ENCODE measurements around the gene DAAM2. TPM values are rescaled to one million over a fixed set of nuclear protein-coding genes. Genes with fewer than 3 reads are reported as not detected.

DAAM2 gene
- total RNA-seq, 4 donors from 2014 or later = 25.9 to 84.0 (median 48.5) TPM

DNA sequence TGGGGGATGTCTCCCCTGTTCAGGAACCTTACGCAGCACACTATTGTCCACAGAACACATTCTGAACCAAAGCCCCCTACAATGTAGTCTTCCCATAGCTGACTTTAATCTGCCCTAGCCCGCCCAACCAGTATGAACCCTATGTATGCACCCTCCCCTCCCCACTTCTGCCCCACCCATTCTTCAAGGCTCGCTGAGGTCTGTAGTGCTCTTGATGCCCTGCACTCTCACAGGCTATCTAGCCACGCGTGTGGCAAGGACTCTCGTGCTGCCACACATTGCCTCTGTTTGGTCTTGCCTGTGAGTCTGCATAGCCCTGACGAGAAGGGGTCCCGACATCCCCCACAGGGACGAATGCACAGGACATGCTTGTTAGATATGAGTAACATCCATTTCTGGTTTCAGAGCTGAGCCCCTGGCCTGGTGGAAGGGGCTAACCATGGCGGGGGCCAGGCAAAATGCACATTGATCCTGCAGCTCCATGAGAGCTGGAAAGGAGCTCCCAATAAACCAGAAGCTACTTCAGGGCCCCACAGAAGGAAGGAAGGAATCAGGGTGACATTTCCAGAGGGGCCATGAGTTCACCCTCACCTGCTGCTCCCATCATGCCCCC is 119.4 kb downstream of the DAAM2 start:
- ATAC-seq (no peak), DNase-seq (no peak)

DNA sequence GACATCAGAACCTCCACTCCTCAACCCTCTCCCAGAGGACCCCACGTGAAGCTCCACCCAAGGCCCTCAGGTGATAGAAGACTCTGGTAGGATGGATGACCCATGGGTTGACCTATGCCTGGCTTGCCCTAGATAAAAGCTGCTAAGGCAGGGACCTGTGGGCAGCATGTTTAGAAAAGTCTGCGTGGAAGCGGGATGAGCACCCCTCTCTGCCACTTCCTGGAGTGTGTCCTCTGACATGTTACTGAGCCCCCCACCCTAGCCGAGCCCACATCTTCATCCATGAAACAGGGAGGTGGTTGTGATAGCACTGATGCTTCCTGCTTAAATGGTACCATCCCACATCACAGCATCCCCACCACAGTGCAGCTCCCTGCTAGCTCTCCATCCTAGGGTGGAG is 120.3 kb downstream of the DAAM2 start:
- Histone ChIP-seq H3K27me3 (no peaks in the 10 kb centered on the region), H3K4me3 (no peak overlapping the region), H3K9me3 (no peaks in the 10 kb centered on the region), H3K27ac (no peak overlapping the region), H3K4me1 (no peaks in the 10 kb centered on the region), H3K36me3 (peaks cover 0 to 80% of the 10 kb centered on the region in 2 donors)
- in situ Hi-C loops (cut with MboI; ENCODE audit: low sequenced_read_pairs in 4 of 4) = no loop called here
- intact Hi-C loops (cut with DNase I; ENCODE audit: low total_unique reads) = no loop called here
- TF ChIP-seq, protein P1, sequence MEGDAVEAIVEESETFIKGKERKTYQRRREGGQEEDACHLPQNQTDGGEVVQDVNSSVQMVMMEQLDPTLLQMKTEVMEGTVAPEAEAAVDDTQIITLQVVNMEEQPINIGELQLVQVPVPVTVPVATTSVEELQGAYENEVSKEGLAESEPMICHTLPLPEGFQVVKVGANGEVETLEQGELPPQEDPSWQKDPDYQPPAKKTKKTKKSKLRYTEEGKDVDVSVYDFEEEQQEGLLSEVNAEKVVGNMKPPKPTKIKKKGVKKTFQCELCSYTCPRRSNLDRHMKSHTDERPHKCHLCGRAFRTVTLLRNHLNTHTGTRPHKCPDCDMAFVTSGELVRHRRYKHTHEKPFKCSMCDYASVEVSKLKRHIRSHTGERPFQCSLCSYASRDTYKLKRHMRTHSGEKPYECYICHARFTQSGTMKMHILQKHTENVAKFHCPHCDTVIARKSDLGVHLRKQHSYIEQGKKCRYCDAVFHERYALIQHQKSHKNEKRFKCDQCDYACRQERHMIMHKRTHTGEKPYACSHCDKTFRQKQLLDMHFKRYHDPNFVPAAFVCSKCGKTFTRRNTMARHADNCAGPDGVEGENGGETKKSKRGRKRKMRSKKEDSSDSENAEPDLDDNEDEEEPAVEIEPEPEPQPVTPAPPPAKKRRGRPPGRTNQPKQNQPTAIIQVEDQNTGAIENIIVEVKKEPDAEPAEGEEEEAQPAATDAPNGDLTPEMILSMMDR (IDR thresholded peaks at IDR 0.05 in 4 of 5, conservative IDR thresholded peaks at IDR 0.05 in 1 of 5) = no peak
- no peak for ATAC-seq
- DNase-seq = no peak

More for the DNA sequence above, 119.4 kb downstream of the DAAM2 start:
- intact Hi-C loops (cut with DNase I; ENCODE audit: low total_unique reads) = no loop called here
- Histone ChIP-seq H3K36me3 (peaks cover 0 to 77% of the 10 kb centered on the region in 2 donors), H3K27ac (no peak overlapping the region), H3K4me3 (no peak overlapping the region), H3K4me1 (no peaks in the 10 kb centered on the region), H3K9me3 (no peaks in the 10 kb centered on the region), H3K27me3 (no peaks in the 10 kb centered on the region)
- TF ChIP-seq, protein P1 (IDR thresholded peaks at IDR 0.05 in 4 of 5, conservative IDR thresholded peaks at IDR 0.05 in 1 of 5) = no peak
- no peak for TF ChIP-seq POLR2A (IDR thresholded peaks at IDR 0.05)
- in situ Hi-C loops (cut with MboI; ENCODE audit: low sequenced_read_pairs in 4 of 4) = no loop called here

DNA sequence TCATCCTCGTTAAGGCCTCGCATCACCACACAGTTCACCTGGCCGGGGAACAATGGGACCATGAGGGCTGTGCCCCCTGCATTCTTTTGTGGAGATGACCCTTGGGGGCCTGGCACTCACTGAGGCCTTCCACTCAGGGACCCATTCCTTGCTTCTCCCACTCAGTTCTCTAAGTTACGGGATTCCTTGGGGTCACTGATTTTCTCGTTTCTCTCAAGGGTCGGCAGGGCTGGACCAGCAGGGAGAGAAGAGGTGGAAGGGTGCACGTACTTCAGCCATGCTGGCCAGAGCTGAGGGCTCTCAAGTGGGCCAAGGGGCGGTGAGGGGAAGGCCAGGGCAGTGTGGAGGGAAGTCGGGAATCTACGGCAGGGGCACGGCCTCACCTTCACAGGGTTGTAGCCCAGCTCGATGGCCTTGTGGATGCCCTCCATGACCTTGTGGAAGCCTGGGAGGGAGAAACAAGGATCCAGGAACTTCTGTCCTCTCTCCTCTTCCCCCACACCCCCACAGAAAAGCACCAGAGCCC is 121.3 kb downstream of the DAAM2 start:
- intact Hi-C loops (cut with DNase I; ENCODE audit: low total_unique reads) (no loop called here), in situ Hi-C loops (cut with MboI; ENCODE audit: low sequenced_read_pairs in 4 of 4) (no loop called here)
- ATAC-seq (no peak), DNase-seq (no peak)
- no peaks in the 10 kb centered on the region for H3K9me3 ChIP-seq
- TF ChIP-seq, protein P1 (IDR thresholded peaks at IDR 0.05 in 4 of 5, conservative IDR thresholded peaks at IDR 0.05 in 1 of 5) = no peak
- TF ChIP-seq POLR2A (IDR thresholded peaks at IDR 0.05) = no peak
- H3K4me3 ChIP-seq = no peak overlapping the region
- H3K4me1 ChIP-seq = no peaks in the 10 kb centered on the region
- H3K36me3 ChIP-seq = peaks cover 0 to 84% of the 10 kb centered on the region in 2 donors
- no peak overlapping the region for H3K27ac ChIP-seq
- no peaks in the 10 kb centered on the region for H3K27me3 ChIP-seq

DNA sequence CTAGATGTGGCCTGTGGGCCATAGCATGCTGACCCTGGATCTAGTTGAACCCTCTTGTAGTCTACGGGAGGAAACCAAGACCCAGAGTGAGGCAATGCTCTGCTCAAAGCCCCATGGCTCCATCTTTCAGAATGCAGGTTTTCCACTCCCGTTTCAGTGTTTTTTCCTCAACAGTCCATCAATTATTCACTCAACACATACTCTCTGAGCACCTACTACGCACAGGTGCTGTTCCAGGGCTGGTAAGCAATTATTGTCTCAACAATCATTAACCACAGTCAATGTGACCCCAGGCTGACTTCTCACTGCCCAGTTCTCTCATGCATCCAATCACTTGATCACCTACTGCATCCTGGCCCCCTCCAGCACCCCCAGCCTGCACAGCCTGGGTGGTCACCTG is 122.1 kb downstream of the DAAM2 start:
- Histone ChIP-seq H3K4me1 (no peaks in the 10 kb centered on the region), H3K36me3 (peaks cover 0 to 82% of the 10 kb centered on the region in 2 donors), H3K27me3 (no peaks in the 10 kb centered on the region), H3K4me3 (no peak overlapping the region), H3K9me3 (no peaks in the 10 kb centered on the region), H3K27ac (no peak overlapping the region)
- in situ Hi-C loops (cut with MboI; ENCODE audit: low sequenced_read_pairs in 4 of 4) (no loop called here), intact Hi-C loops (cut with DNase I; ENCODE audit: low total_unique reads) (no loop called here)
- ATAC-seq (no peak), DNase-seq (no peak)
- TF ChIP-seq, protein P1 (IDR thresholded peaks at IDR 0.05 in 4 of 5, conservative IDR thresholded peaks at IDR 0.05 in 1 of 5) = no peak
- no peak for TF ChIP-seq POLR2A (IDR thresholded peaks at IDR 0.05)

DNA sequence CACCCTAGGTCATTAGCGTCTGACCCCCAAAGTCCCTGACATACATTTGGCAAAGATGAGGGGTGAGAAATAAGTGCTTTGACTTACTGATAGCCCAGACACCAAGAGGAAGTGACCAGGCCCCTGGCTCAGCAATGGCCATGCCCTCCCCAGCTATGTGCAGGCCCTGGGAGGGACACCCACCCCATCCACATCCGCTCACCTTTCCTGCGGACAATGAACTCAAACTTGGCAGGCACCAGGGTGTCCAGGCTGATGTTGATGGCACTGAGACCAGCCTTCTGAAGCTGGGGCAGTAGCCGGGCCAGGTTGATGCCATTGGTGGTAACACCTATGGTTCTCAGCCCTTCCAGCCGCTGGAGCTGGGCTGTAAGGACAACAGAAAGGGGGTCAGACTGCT is 123.7 kb downstream of the DAAM2 start:
- TF ChIP-seq POLR2A (IDR thresholded peaks at IDR 0.05) = no peak
- TF ChIP-seq, protein P1 (IDR thresholded peaks at IDR 0.05 in 4 of 5, conservative IDR thresholded peaks at IDR 0.05 in 1 of 5) = no peak
- Histone ChIP-seq H3K9me3 (no peaks in the 10 kb centered on the region), H3K27ac (no peak overlapping the region), H3K27me3 (no peaks in the 10 kb centered on the region), H3K4me3 (no peak overlapping the region), H3K36me3 (peaks cover 0 to 66% of the 10 kb centered on the region in 2 donors), H3K4me1 (no peaks in the 10 kb centered on the region)
- intact Hi-C loops (cut with DNase I; ENCODE audit: low total_unique reads) = no loop called here
- ATAC-seq = no peak
- no peak for DNase-seq
- in situ Hi-C loops (cut with MboI; ENCODE audit: low sequenced_read_pairs in 4 of 4) = no loop called here

Measured in gastrocnemius medialis (tissue), 4 donors.